CD14-positive monocyte (primary cell): ENCODE results near the gene AURKB. TPM values are rescaled to one million over a fixed set of nuclear protein-coding genes. Genes with fewer than 3 reads are reported as not detected.

Source experiments
- DNase-seq, 3 donors: peaks; one replicate each; pipeline ENCODE4 v3.0.0-alpha.2; 2011 to 2022
- H2AFZ ChIP-seq: 2 replicates; pipeline ENCODE4 v1.6.0; 2012; ENCODE audit warnings: mild to moderate bottlenecking, low read depth, low read length, inconsistent platforms; ENCODE audit not compliant: insufficient read depth, poor library complexity, severe bottlenecking
- H3K27ac ChIP-seq, 2 donors: 1 replicate in 1 of 2; 2 replicates in 1 of 2; pipeline ENCODE4 v1.5.1; 2012 to 2013; ENCODE audit warnings: low read length in 2 of 2, control low read depth in 1 of 2, inconsistent platforms in 1 of 2, low read depth in 1 of 2, mild to moderate bottlenecking in 1 of 2
- H3K27me3 ChIP-seq, 2 donors: one replicate each; pipeline versions ENCODE4 v1.6.0 to v1.6.1; 2011 to 2013; ENCODE audit warnings: low read length in 2 of 2; ENCODE audit not compliant: control insufficient read depth in 2 of 2, insufficient read depth in 2 of 2
- H3K36me3 ChIP-seq, 2 donors: replicated peaks in 1 of 2; 1 replicate in 1 of 2; 2 replicates in 1 of 2; pipeline versions ENCODE4 v1.5.1 to v1.6.1; 2012 to 2013; ENCODE audit warnings: low read length in 2 of 2, control low read depth in 1 of 2, inconsistent platforms in 1 of 2, mild to moderate bottlenecking in 1 of 2; ENCODE audit not compliant: insufficient read depth in 2 of 2, control insufficient read depth in 1 of 2
- H3K4me1 ChIP-seq, 2 donors: 1 replicate in 1 of 2; 2 replicates in 1 of 2; pipeline versions ENCODE4 v1.5.1 to v1.6.1; 2012 to 2013; ENCODE audit warnings: low read length in 2 of 2, control low read depth in 1 of 2, inconsistent platforms in 1 of 2, mild to moderate bottlenecking in 1 of 2, moderate library complexity in 1 of 2; ENCODE audit not compliant: insufficient read depth in 2 of 2, control insufficient read depth in 1 of 2
- H3K4me2 ChIP-seq: replicated peaks from 2 replicates; pipeline ENCODE3; 2012; ENCODE audit warnings: low read length, moderate library complexity, mild to moderate bottlenecking; ENCODE audit not compliant: poor library complexity, severe bottlenecking; ENCODE audit errors: extremely low read depth
- H3K4me3 ChIP-seq, 3 experiments: fragments of 200-600 bp in 1 of 3; sonication (generic) in 1 of 3; replicated peaks in 1 of 3; 1 replicate in 2 of 3; 2 replicates in 1 of 3; pipeline ENCODE4 v1.5.1; 2011 to 2013; ENCODE audit warnings: low read length in 3 of 3, mild to moderate bottlenecking in 3 of 3, control low read depth in 2 of 3, low read depth in 2 of 3, inconsistent platforms in 1 of 3, moderate library complexity in 1 of 3
- H3K79me2 ChIP-seq: 2 replicates; pipeline ENCODE4 v1.6.0; 2012; ENCODE audit warnings: mild to moderate bottlenecking, control low read depth, inconsistent platforms, low read length, moderate library complexity; ENCODE audit not compliant: insufficient read depth
- H3K9ac ChIP-seq: 2 replicates; pipeline ENCODE4 v1.6.0; 2017; ENCODE audit warnings: low read length, mild to moderate bottlenecking; ENCODE audit not compliant: insufficient read depth, poor library complexity, severe bottlenecking
- H3K9me3 ChIP-seq, 2 donors: replicated peaks in 1 of 2; 1 replicate in 1 of 2; 2 replicates in 1 of 2; pipeline versions ENCODE4 v1.5.1 to v1.6.1; 2012 to 2013; ENCODE audit warnings: low read length in 2 of 2, control low read depth in 1 of 2; ENCODE audit not compliant: control insufficient read depth in 1 of 2, insufficient read depth in 1 of 2
- H4K20me1 ChIP-seq: 2 replicates; pipeline ENCODE4 v1.6.0; 2012; ENCODE audit warnings: mild to moderate bottlenecking, low read length, control low read depth, moderate library complexity; ENCODE audit not compliant: insufficient read depth
- H3K27ac Mint-ChIP-seq, 7 donors: one replicate each; pipeline ENCODE4 v1.8.0; 2020; ENCODE audit warnings: mild to moderate bottlenecking in 7 of 7, mixed read lengths in 7 of 7, moderate library complexity in 6 of 7, inconsistent platforms in 2 of 7
- H3K27me3 Mint-ChIP-seq, 3 donors: one replicate each; pipeline ENCODE4 v1.8.0; 2021 to 2022; ENCODE audit warnings: low read depth in 3 of 3, mild to moderate bottlenecking in 3 of 3, mixed read lengths in 3 of 3, moderate library complexity in 3 of 3, inconsistent platforms in 1 of 3
- H3K36me3 Mint-ChIP-seq, 2 donors: one replicate each; pipeline ENCODE4 v1.8.0; 2020; ENCODE audit warnings: mixed read lengths in 2 of 2, inconsistent platforms in 1 of 2, mild to moderate bottlenecking in 1 of 2
- H3K4me1 Mint-ChIP-seq: one replicate; pipeline ENCODE4 v1.8.0; 2020; ENCODE audit warnings: mild to moderate bottlenecking, mixed read lengths
- H3K4me3 Mint-ChIP-seq, 2 donors: one replicate each; pipeline ENCODE4 v1.8.0; 2020; ENCODE audit warnings: mild to moderate bottlenecking in 2 of 2, mixed read lengths in 2 of 2, moderate library complexity in 1 of 2
- H3K9me3 Mint-ChIP-seq, 7 donors: one replicate each; pipeline ENCODE4 v1.8.0; 2020 to 2022; ENCODE audit warnings: mixed read lengths in 7 of 7, mild to moderate bottlenecking in 6 of 7, moderate library complexity in 6 of 7, inconsistent platforms in 2 of 7
- WGBS: methylation state at CpG from one replicate; pipeline ENCODE4 v1.1.5; 2013; ENCODE audit warnings: missing lambda C conversion rate; ENCODE audit not compliant: insufficient coverage; 5-methylcytosine and 5-hydroxymethylcytosine counted together
- intact Hi-C, 2 donors: fragments of 100-400 bp; cut with micrococcal nuclease; formaldehyde crosslinking; loops; one replicate each; pipeline versions ENCODE4 v1.15.0 to v1.15.1; 2023
- polyA plus RNA-seq, 3 donors: library from polyadenylated mRNA; depleted of rRNA in 1 of 3; unstranded in 2 of 3; stranded (reverse) in 1 of 3; fragments of 300-500 nt in 2 of 3; fragments of >200 nt in 1 of 3; fragmentation: Illumina TruSeq in 2 of 3; gene quantifications; 1 replicate in 2 of 3; 2 replicates in 1 of 3; pipeline ENCODE4 v1.2.3, GENCODE V29; 2012 to 2021
- TF ChIP-seq, protein P1 (sequence below): fragments of 200-600 bp; IDR thresholded peaks from one replicate; pipeline ENCODE4 v1.8.0; 2022; ENCODE audit warnings: antibody characterized with exemption, mild to moderate bottlenecking

AURKB gene
- polyA plus RNA-seq, 3 donors: 0.38 to 4.2 (median 0.79) TPM

DNA sequence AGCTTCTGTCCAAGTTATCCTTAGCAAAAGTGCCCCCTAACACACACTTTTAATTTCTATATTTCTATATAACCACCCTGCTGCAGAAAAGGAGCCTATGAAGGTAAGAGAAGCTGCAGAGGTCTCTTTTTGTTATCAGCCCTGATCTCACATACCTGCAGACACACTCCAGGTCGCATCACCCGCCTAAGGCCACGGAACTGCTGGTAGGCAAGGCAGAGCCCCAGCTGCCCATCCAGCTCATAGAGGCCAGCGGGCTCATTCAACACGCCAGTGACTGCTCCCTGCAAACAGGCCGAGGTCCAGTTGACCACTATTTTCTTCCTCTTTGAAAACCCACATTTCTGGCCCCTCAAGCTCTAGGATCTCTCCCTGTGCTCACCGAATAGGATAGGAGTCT is 25.3 kb upstream of the AURKB start:
- no peak overlapping the region for H3K27ac ChIP-seq
- H3K9me3 Mint-ChIP-seq: peaks cover 0 to 2% (median 0%) of the 10 kb centered on the region in 7 donors
- intact Hi-C loops: no loop called here
- no peaks in the 10 kb centered on the region for H3K79me2 ChIP-seq
- H4K20me1 ChIP-seq: no peaks in the 10 kb centered on the region
- no peak overlapping the region for H3K27ac Mint-ChIP-seq
- peaks cover 0 to 3% (median 0%) of the 10 kb centered on the region in 3 donors for H3K27me3 Mint-ChIP-seq
- TF ChIP-seq, protein P1, sequence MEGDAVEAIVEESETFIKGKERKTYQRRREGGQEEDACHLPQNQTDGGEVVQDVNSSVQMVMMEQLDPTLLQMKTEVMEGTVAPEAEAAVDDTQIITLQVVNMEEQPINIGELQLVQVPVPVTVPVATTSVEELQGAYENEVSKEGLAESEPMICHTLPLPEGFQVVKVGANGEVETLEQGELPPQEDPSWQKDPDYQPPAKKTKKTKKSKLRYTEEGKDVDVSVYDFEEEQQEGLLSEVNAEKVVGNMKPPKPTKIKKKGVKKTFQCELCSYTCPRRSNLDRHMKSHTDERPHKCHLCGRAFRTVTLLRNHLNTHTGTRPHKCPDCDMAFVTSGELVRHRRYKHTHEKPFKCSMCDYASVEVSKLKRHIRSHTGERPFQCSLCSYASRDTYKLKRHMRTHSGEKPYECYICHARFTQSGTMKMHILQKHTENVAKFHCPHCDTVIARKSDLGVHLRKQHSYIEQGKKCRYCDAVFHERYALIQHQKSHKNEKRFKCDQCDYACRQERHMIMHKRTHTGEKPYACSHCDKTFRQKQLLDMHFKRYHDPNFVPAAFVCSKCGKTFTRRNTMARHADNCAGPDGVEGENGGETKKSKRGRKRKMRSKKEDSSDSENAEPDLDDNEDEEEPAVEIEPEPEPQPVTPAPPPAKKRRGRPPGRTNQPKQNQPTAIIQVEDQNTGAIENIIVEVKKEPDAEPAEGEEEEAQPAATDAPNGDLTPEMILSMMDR: no peak
- no peak overlapping the region for H3K4me3 ChIP-seq
- H3K4me1 ChIP-seq: peaks cover 8 to 10% of the 10 kb centered on the region in 2 donors
- H3K27me3 ChIP-seq: no peaks in the 10 kb centered on the region
- peaks cover 77 to 89% of the 10 kb centered on the region in 2 donors for H3K36me3 Mint-ChIP-seq
- no peak overlapping the region for H2AFZ ChIP-seq
- DNase-seq: no peak
- H3K4me3 Mint-ChIP-seq: no peak overlapping the region
- WGBS: 100% methylated on average over 6 of the region's 7 CpGs
- no peak overlapping the region for H3K4me2 ChIP-seq
- H3K4me1 Mint-ChIP-seq: peaks cover 13% of the 10 kb centered on the region
- peaks cover 66 to 95% of the 10 kb centered on the region in 2 donors for H3K36me3 ChIP-seq
- no peak overlapping the region for H3K9ac ChIP-seq
- no peaks in the 10 kb centered on the region for H3K9me3 ChIP-seq

DNA sequence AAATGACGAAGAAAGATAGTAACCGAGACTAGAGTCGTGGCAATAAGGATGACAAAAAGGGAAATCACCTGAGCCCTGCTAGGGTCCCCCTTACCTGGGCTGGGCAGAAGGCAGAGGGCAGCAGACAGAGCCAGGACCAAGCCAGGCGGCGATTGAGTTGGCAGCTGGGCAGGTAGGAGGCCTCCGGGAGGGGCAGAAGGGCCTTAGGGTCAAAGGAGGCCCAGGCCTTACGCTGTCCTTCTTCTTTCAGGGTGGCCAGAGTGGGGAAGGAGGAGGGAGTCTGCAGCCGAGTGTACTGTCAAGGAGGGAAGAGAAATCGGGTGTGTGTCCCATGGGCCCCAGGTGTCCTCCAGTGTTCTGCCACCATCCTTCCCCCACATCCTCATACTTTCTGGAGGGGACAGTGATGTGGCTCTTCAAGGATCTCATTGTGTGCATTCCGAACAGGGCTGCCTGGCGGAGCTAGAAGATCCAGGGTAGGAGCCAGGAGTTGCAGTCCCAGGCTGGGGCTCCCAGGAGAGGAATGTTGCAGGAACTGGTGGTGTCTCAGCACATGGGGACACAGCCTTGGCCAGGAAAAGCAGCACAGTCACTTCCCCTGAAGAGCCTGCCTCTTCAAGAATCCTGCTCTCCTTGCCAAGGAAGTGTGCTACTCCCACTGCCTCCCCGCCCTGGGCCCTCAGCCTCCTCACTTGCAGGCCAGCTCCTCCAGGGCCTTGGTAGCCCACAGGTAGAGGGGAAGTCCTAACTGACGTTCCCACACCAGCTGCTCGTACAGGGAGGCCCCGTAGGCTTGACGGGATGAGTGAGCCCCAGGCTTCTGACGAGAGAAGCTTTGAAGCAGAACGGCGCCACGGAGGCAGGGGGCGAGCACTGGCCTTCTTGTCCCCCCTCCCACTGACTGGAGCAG is 24.2 kb upstream of the AURKB start:
- H3K9me3 ChIP-seq: no peaks in the 10 kb centered on the region
- H3K9me3 Mint-ChIP-seq: peaks cover 0 to 2% (median 0%) of the 10 kb centered on the region in 7 donors
- H3K9ac ChIP-seq: no peak overlapping the region
- H4K20me1 ChIP-seq: no peaks in the 10 kb centered on the region
- H3K27ac Mint-ChIP-seq: peak overlapping the region in 2 of 7 donors; percentile 5 to 73
- peak overlapping the region in 1 of 2 donors; percentile 53 for H3K27ac ChIP-seq
- intact Hi-C loops: no loop called here
- no peak overlapping the region for H2AFZ ChIP-seq
- H3K79me2 ChIP-seq: no peaks in the 10 kb centered on the region
- H3K4me1 ChIP-seq: peaks cover 8 to 10% of the 10 kb centered on the region in 2 donors
- peaks cover 13% of the 10 kb centered on the region for H3K4me1 Mint-ChIP-seq
- H3K36me3 Mint-ChIP-seq: peaks cover 79 to 90% of the 10 kb centered on the region in 2 donors
- DNase-seq: no peak
- WGBS: over 99% methylated on average over 14 of the region's 21 CpGs
- no peak overlapping the region for H3K4me3 ChIP-seq
- peaks cover 0 to 2% (median 0%) of the 10 kb centered on the region in 3 donors for H3K27me3 Mint-ChIP-seq
- TF ChIP-seq, protein P1: no peak
- H3K4me2 ChIP-seq: no peak overlapping the region
- no peak overlapping the region for H3K4me3 Mint-ChIP-seq
- no peaks in the 10 kb centered on the region for H3K27me3 ChIP-seq
- peaks cover 73 to 96% of the 10 kb centered on the region in 2 donors for H3K36me3 ChIP-seq
